WI38 (cell line): ENCODE measurements around the gene FLOT1.
A peak's percentile ranks its signal among the peaks of the same experiment; 100 is the strongest.

Source experiments
- H3K4me3 ChIP-seq: 2 replicates; pipeline ENCODE4 v1.5.1; 2011; ENCODE audit warnings: low read depth, mild to moderate bottlenecking, control low read depth, low read length
- TF ChIP-seq, protein P1 (sequence below): IDR thresholded peaks from 2 replicates; pipeline ENCODE4 v1.5.1; 2012; ENCODE audit warnings: low read depth, mild to moderate bottlenecking, control low read depth, low read length

FLOT1 gene

DNA sequence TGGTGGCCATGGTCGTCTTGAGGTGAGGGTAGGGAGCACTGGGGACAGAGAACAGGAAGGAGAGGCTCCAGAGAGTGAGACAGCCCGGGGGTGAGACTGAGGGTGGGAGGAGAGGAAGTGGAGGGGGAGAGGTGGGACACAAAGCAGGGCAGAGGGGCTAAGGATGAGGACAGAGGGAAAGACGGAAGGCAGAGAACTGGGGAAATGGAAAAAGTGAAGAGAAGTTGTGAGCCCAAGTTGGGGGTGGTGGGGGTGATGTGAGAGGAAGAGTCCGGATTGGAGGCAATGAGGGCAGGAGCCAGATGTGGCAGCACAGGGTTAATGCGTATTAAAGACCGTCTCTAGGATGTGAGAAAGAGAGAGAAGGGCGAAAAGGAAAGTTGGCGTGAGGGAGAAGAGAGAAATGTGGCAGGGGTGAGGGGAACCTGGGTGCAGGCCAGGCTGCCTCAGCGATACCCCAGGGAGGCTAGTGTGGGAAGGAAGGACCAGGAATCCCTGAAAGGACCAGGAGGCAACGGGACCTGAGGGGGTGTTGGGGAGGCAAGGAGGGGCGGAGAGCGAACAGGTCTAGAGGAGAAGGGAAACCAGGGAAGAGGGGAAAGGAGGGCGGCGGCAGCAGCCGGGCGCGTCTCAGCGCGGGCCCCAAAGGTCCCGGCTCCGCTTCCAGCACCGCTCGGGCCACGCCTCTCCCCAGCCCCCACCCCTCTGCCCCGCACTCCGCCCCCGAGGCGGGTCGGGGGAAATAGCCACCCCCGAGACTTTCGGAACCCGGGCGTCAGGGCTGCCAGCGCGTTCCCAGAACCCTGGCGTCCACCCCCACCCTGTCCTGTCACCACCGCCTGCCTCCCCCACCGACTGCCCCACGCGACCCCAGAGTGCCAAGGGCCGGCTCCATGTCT, 56.2 kb downstream of the FLOT1 start, which contains the start of gene PPP1R18:
Gene PPP1R18 (minus strand): TSS at position 637 of the 899 bp plus-strand sequence. CDS start 627 bp downstream, at position 10.
- H3K4me3 ChIP-seq: peak within 1 kb of the TSS; percentile 77
- TF ChIP-seq, protein P1, sequence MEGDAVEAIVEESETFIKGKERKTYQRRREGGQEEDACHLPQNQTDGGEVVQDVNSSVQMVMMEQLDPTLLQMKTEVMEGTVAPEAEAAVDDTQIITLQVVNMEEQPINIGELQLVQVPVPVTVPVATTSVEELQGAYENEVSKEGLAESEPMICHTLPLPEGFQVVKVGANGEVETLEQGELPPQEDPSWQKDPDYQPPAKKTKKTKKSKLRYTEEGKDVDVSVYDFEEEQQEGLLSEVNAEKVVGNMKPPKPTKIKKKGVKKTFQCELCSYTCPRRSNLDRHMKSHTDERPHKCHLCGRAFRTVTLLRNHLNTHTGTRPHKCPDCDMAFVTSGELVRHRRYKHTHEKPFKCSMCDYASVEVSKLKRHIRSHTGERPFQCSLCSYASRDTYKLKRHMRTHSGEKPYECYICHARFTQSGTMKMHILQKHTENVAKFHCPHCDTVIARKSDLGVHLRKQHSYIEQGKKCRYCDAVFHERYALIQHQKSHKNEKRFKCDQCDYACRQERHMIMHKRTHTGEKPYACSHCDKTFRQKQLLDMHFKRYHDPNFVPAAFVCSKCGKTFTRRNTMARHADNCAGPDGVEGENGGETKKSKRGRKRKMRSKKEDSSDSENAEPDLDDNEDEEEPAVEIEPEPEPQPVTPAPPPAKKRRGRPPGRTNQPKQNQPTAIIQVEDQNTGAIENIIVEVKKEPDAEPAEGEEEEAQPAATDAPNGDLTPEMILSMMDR: no peak

DNA sequence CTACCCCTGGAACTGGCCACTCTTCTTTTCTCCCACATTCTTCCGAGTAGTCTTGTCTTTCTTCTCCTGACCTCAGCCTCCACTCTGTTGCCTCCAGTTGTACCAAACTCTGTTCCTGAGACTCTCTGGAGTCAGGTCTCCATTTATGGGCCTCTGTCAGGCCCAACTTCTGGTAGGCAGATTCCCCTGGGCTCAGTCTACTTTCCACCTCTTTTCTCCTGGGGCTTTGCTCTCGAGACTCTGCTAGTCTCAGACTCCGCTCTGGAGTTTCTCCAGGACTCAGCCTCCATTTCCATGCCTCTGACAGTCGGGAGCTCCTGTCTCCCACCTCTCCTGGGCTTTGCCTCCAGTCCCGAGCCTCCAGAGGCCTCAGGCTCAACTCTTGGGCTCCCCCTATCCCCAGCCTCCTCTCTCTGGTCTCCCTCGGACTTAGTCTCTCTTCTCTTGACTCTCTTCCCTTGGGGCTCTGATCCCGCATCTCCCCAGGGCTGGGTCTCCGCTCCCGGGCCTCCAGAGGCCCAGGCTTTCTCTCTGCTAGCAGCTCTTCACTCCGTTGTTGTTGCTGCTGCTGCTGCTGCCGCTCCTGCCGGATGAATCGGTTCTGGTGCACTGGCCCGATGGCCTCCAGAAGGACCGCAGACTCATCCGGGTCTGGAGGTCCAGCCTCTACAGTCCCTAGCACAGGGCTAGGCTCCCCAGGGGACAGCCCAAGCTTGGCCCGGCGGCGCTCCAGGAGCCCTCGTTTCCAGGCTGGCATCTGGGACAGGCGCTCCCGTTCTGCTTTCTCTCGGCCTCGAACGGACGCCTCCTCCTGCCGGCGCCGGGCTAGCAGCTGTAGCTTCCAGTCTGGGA, 57.1 kb downstream of the FLOT1 start:
- TF ChIP-seq, protein P1: 0 out of 2 replicates have a peak, but pooled peaks have one; percentile 14
- H3K4me3 ChIP-seq: peak overlapping the region; percentile 77

DNA sequence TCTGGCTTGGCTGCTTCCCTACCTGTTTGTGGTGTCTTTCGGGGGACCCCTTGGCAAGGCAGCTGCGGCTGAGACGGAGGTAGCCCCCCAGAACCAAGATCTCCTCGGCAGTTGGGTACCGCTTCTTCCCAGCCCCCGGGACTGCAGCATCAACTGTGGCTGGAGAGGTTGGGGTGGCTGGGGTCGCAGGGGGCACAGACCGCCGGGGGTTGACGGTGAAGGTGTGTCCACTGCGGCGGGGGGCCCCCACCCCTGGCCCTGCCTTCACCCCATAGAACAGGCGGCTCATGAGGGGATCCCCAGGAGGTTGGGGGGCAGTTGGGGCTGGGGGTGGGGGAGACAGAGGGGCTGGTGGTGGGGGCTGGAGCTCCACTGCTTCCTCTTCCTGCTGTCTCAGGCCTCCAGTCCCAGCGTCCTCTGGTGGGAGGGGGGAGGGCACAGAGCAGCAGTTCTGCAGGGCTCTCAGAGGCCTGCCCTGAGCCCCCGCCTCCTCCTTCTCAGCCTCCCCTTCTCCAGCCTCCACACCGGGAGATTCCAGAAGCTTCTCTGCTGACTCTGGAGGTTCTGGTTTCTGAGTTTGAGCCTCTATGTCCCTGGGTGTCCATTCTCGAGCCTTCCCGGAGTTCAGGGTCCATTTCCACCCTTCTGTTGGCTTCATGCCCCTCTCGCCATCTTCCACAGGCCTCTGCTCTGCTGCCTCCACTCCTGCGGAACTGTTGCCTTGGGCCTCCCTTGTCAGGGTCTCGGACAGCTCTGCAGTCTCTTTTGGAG, 57.9 kb downstream of the FLOT1 start:
- TF ChIP-seq, protein P1: no peak
- H3K4me3 ChIP-seq: peak overlapping the region; percentile 77

DNA sequence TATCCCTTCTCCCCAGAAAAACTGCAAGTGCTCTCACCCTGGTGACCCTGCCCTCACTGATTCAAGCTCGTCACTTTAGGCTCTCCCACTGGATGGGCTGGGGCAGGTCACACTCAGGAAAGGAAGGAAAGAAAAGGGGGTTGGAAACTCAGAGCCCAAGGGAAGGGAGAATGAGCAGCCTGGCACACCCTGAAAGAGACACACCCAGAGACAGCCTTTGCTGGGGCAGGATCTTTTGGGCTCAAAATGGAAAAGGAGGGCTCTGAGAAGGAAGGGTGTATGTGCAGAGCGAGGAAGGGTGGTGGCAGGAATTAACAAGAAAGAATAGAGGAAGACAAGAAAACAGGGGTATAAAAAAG, 58.5 kb downstream of the FLOT1 start:
- TF ChIP-seq, protein P1: no peak
- H3K4me3 ChIP-seq: peak overlapping the region; percentile 77

DNA sequence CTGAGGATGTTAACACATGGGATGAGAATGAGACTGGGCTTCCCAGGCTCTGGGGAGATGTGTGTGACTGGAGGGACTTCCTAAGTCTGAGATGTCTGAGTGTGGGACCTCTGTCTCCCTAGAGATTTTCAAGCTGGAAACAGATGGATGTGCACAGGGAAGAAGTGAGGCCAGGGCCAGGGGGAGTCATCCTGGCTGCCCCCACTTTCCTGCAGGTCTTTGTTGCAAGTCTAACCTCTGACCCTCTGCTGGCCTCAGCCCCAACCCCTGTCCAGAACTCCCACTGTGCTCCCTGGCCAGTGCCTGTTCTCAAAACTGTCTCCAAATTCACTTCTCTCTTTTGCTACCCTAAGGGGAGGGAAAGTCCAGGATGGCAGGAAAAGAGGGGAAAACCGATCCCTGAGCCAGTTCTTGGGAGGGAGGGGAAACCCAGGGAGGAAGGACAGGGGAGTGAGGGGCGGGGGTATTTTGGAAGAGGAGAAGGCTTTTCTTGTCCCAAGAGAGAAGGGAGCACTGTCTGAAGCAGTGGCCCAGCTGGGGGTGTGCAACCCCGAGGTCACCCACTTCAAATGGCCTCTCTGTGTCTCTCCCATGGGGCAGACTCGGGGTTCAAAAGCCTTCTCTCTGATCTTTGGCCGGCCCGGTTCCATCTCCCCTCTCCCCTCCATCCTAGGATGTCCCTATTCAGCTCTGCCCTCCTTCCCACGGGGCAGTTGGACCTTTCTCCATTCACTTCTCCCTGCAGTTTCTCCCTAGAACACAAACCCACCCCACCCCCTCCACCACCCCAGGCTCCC, 59.1 kb downstream of the FLOT1 start:
- TF ChIP-seq, protein P1: no peak
- H3K4me3 ChIP-seq: peak overlapping the region; percentile 77
